VCaP (cell line): ENCODE results near the gene HOXB2.

Experiments used
- H3K27ac ChIP-seq: fragments of 450-650 bp; 2 replicates; pipeline ENCODE4 v1.5.1; 2017
- TF ChIP-seq, protein P1 (sequence below): fragments of 450-650 bp; conservative IDR thresholded peaks from 2 replicates; pipeline ENCODE4 v1.5.1; 2017; ENCODE audit warnings: mild to moderate bottlenecking, moderate library complexity

Gene HOXB2

DNA sequence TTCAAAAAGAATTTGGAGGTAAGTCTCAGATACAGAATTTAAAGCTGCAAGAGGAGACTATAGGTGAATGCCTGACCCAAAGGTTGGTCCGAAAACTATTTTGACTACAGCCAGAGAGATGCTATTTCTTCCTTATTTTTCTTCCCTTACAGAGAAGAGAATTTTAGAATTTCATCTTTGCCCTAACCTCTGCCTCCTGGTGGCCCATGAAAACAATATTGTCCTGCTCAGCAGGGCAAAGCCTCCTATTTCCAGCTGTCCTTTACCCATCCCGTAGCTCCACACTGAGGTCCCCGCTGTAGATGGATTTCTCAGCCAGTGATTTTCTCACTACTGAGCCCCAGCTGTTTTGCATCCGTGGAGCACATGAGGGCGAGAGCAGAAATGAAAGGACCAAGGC lies 38.7 kb downstream of the HOXB2 start:
- no peak overlapping the region for H3K27ac ChIP-seq
- TF ChIP-seq, protein P1, sequence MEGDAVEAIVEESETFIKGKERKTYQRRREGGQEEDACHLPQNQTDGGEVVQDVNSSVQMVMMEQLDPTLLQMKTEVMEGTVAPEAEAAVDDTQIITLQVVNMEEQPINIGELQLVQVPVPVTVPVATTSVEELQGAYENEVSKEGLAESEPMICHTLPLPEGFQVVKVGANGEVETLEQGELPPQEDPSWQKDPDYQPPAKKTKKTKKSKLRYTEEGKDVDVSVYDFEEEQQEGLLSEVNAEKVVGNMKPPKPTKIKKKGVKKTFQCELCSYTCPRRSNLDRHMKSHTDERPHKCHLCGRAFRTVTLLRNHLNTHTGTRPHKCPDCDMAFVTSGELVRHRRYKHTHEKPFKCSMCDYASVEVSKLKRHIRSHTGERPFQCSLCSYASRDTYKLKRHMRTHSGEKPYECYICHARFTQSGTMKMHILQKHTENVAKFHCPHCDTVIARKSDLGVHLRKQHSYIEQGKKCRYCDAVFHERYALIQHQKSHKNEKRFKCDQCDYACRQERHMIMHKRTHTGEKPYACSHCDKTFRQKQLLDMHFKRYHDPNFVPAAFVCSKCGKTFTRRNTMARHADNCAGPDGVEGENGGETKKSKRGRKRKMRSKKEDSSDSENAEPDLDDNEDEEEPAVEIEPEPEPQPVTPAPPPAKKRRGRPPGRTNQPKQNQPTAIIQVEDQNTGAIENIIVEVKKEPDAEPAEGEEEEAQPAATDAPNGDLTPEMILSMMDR = no peak

DNA sequence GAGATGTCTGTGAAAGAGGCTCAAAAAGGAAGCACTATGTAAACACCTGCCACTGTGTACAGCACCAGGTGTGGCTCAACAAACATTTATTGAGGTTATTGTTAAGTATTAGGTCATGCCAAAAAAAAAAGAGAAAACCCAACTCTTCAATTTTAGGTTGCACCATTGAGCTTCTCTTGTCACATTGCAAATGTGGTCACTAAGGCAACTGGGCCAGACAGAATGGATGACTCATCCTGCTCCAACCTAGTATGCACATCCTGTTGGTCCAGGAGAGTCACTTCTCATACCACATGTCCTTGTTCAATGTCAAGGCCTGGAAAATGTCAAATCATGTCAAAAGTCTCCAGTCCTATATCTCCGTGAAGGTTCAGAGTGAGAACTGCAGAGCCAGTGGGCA lies 39.1 kb downstream of the HOXB2 start:
- TF ChIP-seq, protein P1 = no peak
- no peak overlapping the region for H3K27ac ChIP-seq

DNA sequence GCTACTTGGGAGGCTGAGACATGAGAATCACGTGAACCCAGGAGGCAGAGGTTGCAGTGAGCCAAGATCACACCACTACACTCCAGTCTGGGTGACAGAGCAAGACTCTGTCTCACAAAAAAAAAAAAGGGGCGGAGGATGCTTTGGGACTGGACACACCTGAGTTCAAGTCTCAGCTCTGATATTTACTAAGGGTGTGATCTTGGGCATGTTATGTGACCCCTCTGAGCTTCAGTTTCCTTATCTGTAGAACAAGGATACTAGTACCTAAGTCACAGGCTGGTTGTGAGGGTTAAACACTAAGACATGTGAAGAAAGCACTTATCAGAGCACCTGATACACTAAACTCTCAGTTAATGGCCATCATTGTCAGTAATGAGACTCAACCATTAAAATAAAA lies 40.0 kb downstream of the HOXB2 start:
- TF ChIP-seq, protein P1 = no peak
- no peak overlapping the region for H3K27ac ChIP-seq

DNA sequence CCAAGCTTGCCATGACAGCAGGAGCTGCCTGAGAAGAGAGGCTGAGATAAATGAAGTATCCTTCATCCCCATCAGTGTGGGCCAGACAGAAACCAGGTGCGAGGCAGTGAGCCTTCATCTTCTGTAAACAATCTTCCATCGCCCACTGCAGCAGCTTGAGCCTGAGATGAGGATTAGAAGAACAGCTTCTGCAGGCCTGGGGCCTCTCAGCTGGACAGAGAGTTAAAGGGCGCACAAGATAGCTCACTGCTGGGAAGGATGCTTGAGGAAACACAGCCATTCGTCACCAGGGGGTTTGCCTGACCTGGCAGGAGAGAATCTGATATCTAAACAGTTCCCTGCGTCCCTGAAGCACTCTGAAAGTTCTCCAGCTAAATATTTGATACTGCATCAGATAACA lies 41.2 kb downstream of the HOXB2 start:
- TF ChIP-seq, protein P1 = no peak
- no peak overlapping the region for H3K27ac ChIP-seq

DNA sequence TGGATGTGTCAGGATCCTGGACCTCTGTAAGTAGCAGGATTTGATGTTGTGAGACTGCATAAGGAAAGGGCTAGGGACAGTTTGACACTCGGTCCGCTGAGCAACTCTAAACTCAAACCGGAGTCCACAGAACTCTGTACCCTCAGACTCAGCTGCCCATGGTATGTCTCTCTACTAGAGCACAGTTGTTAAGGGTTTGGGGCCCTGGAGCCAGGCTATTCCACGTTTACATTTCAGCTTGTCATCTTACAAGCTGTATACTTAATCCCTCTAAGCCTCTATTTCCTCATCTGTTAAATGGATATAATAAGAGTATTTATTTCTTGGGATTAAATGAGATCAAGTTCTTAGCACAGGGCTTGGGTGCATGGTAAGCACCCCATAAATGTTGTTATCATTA lies 42.0 kb downstream of the HOXB2 start:
- no peak overlapping the region for H3K27ac ChIP-seq
- TF ChIP-seq, protein P1 = no peak

DNA sequence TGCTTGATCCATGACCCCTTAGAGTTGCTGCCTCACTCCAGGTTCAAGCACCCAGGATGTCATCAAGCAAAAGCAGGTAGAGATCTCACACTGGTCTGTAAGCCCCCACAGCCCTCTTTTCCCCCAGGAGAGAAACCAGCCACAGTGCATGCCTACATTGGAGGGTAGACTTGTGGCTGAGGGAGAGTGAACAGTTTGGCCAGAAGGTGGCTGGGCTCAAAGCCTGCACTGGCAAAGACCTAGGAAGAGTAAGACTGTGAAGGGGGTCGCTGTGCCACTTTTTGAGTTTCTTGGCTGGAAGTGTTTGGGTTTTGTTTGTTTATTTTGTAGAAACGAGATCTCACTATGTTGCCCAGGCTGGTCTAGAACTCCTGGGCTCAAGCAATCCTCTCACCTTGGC lies 42.6 kb downstream of the HOXB2 start:
- H3K27ac ChIP-seq = no peak overlapping the region
- TF ChIP-seq, protein P1 = no peak

DNA sequence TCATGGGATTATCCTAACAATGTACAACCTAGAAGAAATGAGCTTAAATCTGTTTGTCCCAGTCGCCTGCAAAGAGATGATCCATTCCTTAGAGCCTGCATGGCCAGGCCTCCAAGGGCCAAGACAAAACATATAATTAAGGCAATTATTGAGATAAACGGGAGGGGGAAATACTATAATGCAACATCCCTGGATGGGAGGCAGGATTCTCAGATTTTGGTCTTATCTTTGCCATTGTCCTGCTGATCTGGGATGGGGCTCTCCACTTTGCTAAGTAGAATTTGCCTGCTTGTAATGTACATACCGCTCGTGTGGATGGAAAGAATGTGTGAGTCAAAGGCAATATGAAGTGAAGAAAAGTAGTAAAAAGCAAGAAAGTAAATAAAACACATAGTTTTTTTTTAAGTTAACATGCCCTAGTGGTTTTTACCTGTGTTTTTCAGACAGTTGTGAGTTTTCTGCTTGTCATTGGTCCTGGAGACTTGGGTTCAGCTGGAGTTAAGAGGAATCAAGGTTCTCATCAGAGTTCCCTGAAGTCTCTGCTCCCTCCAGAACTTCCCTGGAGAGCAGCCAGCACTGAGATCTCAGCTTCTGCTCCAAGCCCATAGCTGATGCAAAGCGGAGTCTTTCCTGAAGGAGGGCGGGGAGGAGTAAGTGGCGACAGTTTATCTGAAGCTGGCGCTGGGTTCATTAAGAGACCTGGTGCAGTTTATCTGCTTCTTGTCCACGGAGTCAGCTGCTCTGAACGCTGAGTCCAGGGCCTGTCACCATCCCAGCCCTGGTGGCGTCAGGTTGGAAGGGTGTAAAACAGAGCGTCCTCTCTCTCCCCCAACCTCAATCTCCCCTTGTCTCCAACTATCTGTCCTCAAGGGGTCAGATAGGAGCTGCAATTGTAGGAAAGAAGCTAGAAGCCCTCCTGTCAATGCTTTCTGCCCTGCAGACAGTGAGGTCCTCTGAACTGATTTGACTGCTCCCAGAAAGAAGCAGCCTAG lies 44.2 kb downstream of the HOXB2 start:
- H3K27ac ChIP-seq = no peak overlapping the region
- TF ChIP-seq, protein P1 = no peak
